ENCODE measurements around the gene TMEM232.

The TMEM232 gene

GRCh38 chr5:110477911-110478310 is 248.6 kb downstream of the TMEM232 start:
- no peak for TF ChIP-seq CTCF (IDR thresholded peaks at IDR 0.05)

DNA sequence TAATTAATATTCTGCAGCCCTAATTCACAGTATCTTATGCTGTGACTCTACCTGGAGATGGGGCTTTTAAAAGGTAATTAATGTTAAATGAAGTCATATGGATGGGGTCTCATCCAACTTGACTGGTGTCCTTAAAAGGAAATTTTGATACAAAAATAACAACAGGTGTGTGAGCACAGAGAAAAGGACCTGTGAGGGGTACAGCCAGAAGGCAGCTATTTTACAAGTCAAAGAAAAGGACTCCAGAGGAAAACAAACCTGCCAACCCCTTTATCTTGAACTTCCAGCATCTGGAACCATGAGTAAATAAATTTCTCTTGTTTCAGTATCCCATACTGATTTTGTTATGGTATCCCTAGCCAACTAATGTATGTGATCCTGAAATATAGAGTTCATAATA is 250.3 kb downstream of the TMEM232 start:
- TF ChIP-seq CTCF (IDR thresholded peaks at IDR 0.05) = no peak

GRCh38 chr5:110475529-110475928 is 250.9 kb downstream of the TMEM232 start:
- TF ChIP-seq CTCF (IDR thresholded peaks at IDR 0.05) = no peak

DNA sequence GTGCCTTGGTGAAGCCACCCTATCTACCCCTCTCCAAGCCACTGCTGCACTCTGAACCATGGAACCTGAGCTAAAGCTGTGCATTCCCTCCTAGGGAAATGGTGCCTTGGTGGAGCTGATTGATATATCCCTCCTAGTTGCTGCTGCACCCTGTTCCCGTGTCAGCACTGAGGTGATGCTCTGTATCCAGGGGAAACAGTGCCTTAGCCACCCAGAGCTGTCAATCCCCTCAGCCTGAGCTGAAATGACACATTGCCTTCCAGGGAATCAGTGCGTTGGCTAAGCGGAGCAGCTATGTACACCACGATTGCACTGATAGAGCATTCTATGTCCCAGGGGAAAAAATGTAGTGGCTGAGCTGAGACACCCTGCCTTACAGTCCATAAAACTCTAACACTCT is 257.0 kb downstream of the TMEM232 start:
- TF ChIP-seq CTCF (IDR thresholded peaks at IDR 0.05) = no peak

GRCh38 chr5:110463106-110463505 is 263.4 kb downstream of the TMEM232 start:
- TF ChIP-seq CTCF (IDR thresholded peaks at IDR 0.05) = no peak

DNA sequence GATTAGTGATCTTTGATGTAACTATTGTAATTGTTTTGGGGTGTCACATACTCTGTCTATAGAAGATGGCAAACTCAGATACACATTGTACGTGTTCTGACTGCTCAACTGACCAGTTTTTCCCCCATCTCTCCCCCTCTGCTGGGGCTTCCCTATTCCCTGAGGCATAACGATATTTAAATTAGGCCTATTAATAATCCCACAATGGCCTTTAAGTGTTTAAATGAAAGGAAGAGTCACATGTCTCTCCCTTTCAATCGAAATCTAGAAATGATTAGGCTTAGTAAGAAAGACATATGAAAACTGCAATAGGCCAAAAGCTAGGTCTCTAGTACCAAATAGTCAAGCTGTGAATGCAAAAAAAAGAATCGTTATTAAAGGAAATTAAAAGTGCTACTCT is 265.6 kb downstream of the TMEM232 start:
- no peak for TF ChIP-seq CTCF (IDR thresholded peaks at IDR 0.05)

DNA sequence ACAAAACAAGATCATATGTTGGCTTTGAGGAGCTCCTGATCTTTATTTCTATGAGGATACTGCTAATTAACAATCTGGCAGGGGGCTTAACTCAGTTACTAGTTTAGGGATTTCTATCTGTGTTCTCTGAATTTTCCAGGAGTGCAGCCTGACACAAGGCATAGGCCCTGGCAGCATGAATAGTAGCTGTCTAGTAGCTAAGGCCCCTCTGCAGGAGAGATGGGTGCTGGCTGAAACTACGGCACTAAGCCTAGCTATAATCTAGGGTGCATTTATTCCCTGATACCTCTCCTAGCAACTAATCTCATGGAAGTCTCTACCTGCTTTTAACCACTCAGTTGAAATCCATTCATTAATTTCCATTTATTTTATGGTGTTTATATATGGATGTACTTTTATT is 268.2 kb downstream of the TMEM232 start:
- no peak for TF ChIP-seq CTCF (IDR thresholded peaks at IDR 0.05)

DNA sequence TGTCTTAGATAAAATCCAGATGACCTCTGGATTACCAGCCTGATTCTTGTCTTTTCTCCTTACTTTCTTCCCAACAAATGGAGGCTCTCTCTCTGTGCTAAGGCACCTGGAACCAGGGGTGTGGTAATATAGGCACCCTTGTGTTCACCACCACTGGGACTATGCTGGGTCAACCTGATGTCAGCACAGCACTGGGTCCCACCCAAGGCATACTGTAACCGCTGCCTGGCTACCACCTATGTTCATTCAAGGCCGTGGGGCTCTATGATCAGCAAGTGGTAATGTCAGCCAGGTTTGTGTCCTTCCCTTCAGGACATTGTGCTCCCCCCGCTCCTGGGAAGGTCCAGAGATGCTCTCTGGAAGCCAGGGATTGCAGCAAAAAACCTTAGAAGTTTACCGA is 283.6 kb downstream of the TMEM232 start:
- no peak for TF ChIP-seq CTCF (IDR thresholded peaks at IDR 0.05)
